Measurements from ENCODE around the gene GPATCH8. TPM values are rescaled to one million over a fixed set of nuclear protein-coding genes. Genes with fewer than 3 reads are reported as not detected.

Gene GPATCH8
- total and polyA plus RNA-seq, 8 donors: 9.8 to 23.2 (median 13.6) TPM

DNA sequence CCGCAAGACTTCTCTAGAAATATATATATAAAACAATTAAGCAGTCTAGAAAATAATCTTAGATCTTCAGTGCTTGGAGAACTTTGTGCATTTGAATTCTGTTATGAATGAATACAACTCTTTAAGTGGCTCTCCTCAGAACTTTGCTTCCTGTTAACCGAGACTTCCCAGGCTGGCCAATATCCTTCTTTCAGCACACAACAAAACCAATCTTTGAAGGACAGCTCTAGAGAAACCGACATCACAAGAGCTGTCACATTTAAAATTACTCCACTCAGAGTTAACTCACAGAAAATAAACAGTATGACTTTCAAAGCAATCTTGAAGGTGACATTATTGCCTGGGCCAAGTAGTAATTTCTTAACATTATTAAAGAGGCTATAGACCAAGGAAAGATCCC, 64.0 kb downstream of the GPATCH8 start:
- no peaks in the 10 kb centered on the region for H3K27me3 ChIP-seq
- TF ChIP-seq, protein P1, sequence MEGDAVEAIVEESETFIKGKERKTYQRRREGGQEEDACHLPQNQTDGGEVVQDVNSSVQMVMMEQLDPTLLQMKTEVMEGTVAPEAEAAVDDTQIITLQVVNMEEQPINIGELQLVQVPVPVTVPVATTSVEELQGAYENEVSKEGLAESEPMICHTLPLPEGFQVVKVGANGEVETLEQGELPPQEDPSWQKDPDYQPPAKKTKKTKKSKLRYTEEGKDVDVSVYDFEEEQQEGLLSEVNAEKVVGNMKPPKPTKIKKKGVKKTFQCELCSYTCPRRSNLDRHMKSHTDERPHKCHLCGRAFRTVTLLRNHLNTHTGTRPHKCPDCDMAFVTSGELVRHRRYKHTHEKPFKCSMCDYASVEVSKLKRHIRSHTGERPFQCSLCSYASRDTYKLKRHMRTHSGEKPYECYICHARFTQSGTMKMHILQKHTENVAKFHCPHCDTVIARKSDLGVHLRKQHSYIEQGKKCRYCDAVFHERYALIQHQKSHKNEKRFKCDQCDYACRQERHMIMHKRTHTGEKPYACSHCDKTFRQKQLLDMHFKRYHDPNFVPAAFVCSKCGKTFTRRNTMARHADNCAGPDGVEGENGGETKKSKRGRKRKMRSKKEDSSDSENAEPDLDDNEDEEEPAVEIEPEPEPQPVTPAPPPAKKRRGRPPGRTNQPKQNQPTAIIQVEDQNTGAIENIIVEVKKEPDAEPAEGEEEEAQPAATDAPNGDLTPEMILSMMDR (IDR thresholded peaks at IDR 0.05): no peak
- ATAC-seq (no peak), FAIRE-seq (no peak), DNase-seq (no peak)
- H3K4me3 ChIP-seq: no peak overlapping the region
- no peak overlapping the region for H3K27ac ChIP-seq
- intact Hi-C loops (cut with DNase I): no loop called here
- WGBS, 2 donors: 77 to 80% methylated on average over 3 of the region's 3 CpGs
- H3K4me1 ChIP-seq: no peaks in the 10 kb centered on the region
- H3K9me3 ChIP-seq: no peaks in the 10 kb centered on the region
- peaks cover 0 to 10% (median 6%) of the 10 kb centered on the region in 3 donors for H3K36me3 ChIP-seq

DNA sequence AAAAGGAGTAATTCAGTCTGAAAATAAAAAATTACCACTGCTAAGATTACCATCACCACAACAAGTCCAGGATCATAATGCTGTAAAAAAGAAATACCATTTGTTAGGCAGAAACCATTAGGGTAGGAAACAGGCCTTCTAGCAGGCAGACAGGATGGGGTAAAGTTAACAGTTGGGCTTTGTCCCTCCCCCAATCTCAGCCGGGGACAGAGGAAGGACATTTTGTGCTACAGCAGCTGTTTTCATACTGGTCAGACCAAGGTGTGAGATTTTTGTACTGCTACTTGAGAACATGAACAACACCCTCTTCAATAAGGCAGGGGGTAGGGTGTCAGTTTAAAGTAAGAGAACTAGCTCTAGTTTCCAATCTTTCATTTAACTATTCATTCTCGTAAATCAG, 64.6 kb downstream of the GPATCH8 start:
- Histone ChIP-seq H3K36me3 (peaks cover 0 to 15% (median 9%) of the 10 kb centered on the region in 3 donors), H3K9me3 (no peaks in the 10 kb centered on the region), H3K4me3 (no peak overlapping the region), H3K27ac (no peak overlapping the region), H3K4me1 (no peaks in the 10 kb centered on the region), H3K27me3 (no peaks in the 10 kb centered on the region)
- ATAC-seq: peak in 2 of 4 donors; percentile 28 to 56
- intact Hi-C loops (cut with DNase I): no loop called here
- no peak for FAIRE-seq
- no peak for DNase-seq
- 50 to 52% methylated on average over 2 of the region's 2 CpGs for WGBS, 2 donors
- TF ChIP-seq, protein P1 (IDR thresholded peaks at IDR 0.05): no peak

DNA sequence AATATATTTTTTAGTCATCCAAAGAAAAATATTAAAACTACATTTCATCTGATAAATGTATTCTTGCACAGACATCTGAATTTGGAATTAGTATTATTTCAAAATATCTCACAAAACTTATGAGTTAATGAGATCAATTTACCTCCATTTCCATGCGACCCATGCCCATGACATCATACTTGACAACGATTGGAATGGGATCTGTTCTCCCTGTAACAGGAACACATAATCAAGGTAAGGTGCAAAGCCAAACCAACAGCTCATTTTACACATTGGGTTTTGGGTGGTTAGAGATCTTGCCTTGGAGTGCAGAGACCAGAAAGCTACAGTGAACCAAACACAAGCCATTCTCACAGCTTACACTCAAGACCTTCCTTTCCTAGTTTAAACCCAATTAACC, 66.9 kb downstream of the GPATCH8 start:
- no peak overlapping the region for H3K27ac ChIP-seq
- ATAC-seq (no peak), FAIRE-seq (no peak), DNase-seq (no peak)
- TF ChIP-seq, protein P1 (IDR thresholded peaks at IDR 0.05): no peak
- peaks cover 0 to 19% (median 9%) of the 10 kb centered on the region in 3 donors for H3K36me3 ChIP-seq
- H3K27me3 ChIP-seq: no peaks in the 10 kb centered on the region
- no peak overlapping the region for H3K4me3 ChIP-seq
- no peaks in the 10 kb centered on the region for H3K4me1 ChIP-seq
- 84 to 86% methylated on average over 2 of the region's 2 CpGs for WGBS, 2 donors
- H3K9me3 ChIP-seq: no peaks in the 10 kb centered on the region
- intact Hi-C loops (cut with DNase I): no loop called here

DNA sequence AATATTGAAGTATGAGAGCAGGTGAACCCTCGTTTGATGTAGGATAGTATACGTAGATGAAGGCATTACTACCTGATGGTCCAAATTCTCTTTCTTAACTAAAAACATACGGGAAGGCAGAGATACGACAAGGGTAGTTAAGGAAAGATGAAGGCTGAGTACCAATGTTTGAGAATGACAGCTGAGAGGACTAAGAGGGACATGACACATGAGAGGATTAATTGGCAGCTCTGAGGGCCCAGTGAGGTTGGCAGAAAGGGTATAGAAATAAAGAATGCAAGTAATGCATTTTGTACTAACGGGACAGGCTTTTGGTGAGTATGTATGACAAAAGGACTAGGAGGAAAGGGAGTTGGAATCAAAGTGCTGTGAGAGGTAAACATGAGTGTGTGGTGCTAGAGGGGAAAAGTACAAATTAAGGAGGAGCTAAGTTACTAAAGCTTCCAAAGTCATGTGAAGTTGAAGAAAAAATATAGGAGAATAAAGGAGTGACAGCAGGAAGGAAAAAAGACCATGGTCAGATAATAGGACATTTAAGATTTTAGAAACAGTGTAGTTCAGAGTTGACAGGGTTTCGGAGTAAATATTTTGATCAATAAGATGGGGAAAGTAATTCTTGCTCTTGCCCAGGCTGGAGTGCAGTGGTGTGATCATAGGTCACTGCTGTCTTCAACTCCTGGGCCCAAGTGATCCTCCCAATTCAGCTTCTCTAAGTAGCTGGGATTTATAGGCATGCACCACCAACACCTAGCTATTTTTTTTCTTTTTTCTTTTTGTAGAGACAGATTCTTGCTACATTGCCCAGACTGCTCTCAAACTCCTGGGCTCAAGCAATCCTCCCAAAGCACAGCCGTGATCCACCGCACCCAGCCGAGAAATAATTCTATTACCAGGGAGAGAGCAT, 70.7 kb downstream of the GPATCH8 start:
- no peaks in the 10 kb centered on the region for H3K9me3 ChIP-seq
- no peak overlapping the region for H3K4me3 ChIP-seq
- DNase-seq (no peak), FAIRE-seq (no peak), ATAC-seq (no peak)
- TF ChIP-seq, protein P1 (IDR thresholded peaks at IDR 0.05): no peak
- no peak overlapping the region for H3K27ac ChIP-seq
- 88 to 90% methylated on average over 9 of the region's 9 CpGs for WGBS, 2 donors
- no peaks in the 10 kb centered on the region for H3K27me3 ChIP-seq
- intact Hi-C loops (cut with DNase I): no loop called here
- H3K4me1 ChIP-seq: no peaks in the 10 kb centered on the region
- H3K36me3 ChIP-seq: peaks cover 0 to 19% (median 9%) of the 10 kb centered on the region in 3 donors

All from pancreas (tissue), 10 donors.